H1 (cell line): ENCODE data around the gene ZBTB16. TPM values are rescaled to one million over a fixed set of nuclear protein-coding genes. Genes with fewer than 3 reads are reported as not detected.

Source experiments
- CTCF ChIA-PET: fragments of 300-600 bp; sonication (Branson Sonifier 250); formaldehyde crosslinking; loops from one replicate; lab custom pipeline; 2021; ENCODE audit not compliant: partially characterized antibody; lab: Charles Lee
- POLR2A ChIA-PET: fragments of 300-600 bp; sonication (Branson Sonifier 250); formaldehyde crosslinking; loops from one replicate; lab custom pipeline; 2021; ENCODE audit warnings: inconsistent platforms; ENCODE audit not compliant: partially characterized antibody; lab: Charles Lee
- DNase-seq, 2 experiments: peaks; one replicate each; pipeline versions ENCODE4 v3.0.0 to v3.0.0-alpha.2; 2010 to 2022; ENCODE audit warnings: low spot score in 2 of 2, low read depth in 1 of 2, mixed read lengths in 1 of 2
- FAIRE-seq: peaks from 2 replicates; lab custom pipeline; 2011; peaks lifted over from hg19 to GRCh38; lab: Jason Lieb, UNC
- H2AFZ ChIP-seq: 2 replicates; pipeline ENCODE4 v1.8.1; 2012; ENCODE audit warnings: low read length, inconsistent platforms
- H2AK5ac ChIP-seq: 2 replicates; pipeline ENCODE4 v1.6.1; 2013; ENCODE audit warnings: low read depth, low read length
- H2BK120ac ChIP-seq: replicated peaks from 2 replicates; pipeline ENCODE3; 2013; ENCODE audit warnings: low read depth, low read length, inconsistent platforms
- H2BK12ac ChIP-seq: 2 replicates; pipeline ENCODE4 v1.6.1; 2013; ENCODE audit warnings: low read depth, low read length
- H2BK15ac ChIP-seq: 2 replicates; pipeline ENCODE4 v1.6.1; 2013; ENCODE audit warnings: low read length
- H2BK20ac ChIP-seq: 2 replicates; pipeline ENCODE4 v1.6.1; 2013; ENCODE audit warnings: low read length
- H2BK5ac ChIP-seq: 2 replicates; pipeline ENCODE4 v1.6.1; 2013; ENCODE audit warnings: low read depth, low read length
- H3K14ac ChIP-seq: 2 replicates; pipeline ENCODE4 v1.6.1; 2013; ENCODE audit warnings: inconsistent platforms; ENCODE audit not compliant: insufficient read length
- H3K18ac ChIP-seq: 2 replicates; pipeline ENCODE4 v1.6.1; 2013; ENCODE audit warnings: low read length; ENCODE audit errors: extremely low read depth
- H3K23ac ChIP-seq: 2 replicates; pipeline ENCODE4 v1.6.1; 2013; ENCODE audit warnings: inconsistent platforms; ENCODE audit not compliant: insufficient read length
- H3K23me2 ChIP-seq: 2 replicates; pipeline ENCODE4 v1.6.1; 2013; ENCODE audit warnings: low read depth, low read length
- H3K27ac ChIP-seq: 2 replicates; pipeline ENCODE4 v1.6.1; 2011; ENCODE audit warnings: low read depth, low read length, inconsistent platforms
- H3K27me3 ChIP-seq, 4 experiments: replicated peaks in 1 of 4; 1 replicate in 1 of 4; 2 replicates in 3 of 4; pipeline versions ENCODE4 v1.6.1 to v1.8.1; 2011 to 2013; ENCODE audit warnings: low read length in 3 of 4, mild to moderate bottlenecking in 3 of 4, inconsistent platforms in 2 of 4, mixed read lengths in 2 of 4, moderate library complexity in 1 of 4; ENCODE audit not compliant: control insufficient read depth in 3 of 4, insufficient read depth in 3 of 4; ENCODE audit errors: extremely low read depth in 1 of 4
- H3K36me3 ChIP-seq, 4 experiments: 2 replicates each; pipeline versions ENCODE4 v1.6.1 to v1.8.1; 2011 to 2013; ENCODE audit warnings: mild to moderate bottlenecking in 4 of 4, low read length in 3 of 4, moderate library complexity in 2 of 4, control low read depth in 1 of 4, inconsistent platforms in 1 of 4; ENCODE audit not compliant: insufficient read depth in 4 of 4, control insufficient read depth in 2 of 4
- H3K4ac ChIP-seq: replicated peaks from 2 replicates; pipeline ENCODE3; 2013; ENCODE audit warnings: low read length, low read depth, mixed read lengths, inconsistent platforms; ENCODE audit not compliant: insufficient read length
- H3K4me1 ChIP-seq, 4 experiments: replicated peaks in 1 of 4; 1 replicate in 1 of 4; 2 replicates in 3 of 4; pipeline versions ENCODE4 v1.6.1 to v1.8.1; 2011 to 2013; ENCODE audit warnings: low read length in 3 of 4, inconsistent platforms in 2 of 4, mixed read lengths in 1 of 4; ENCODE audit not compliant: insufficient read depth in 4 of 4, control insufficient read depth in 3 of 4
- H3K4me2 ChIP-seq, 2 experiments: 2 replicates each; pipeline versions ENCODE4 v1.6.1 to v1.8.1; 2011 to 2013; ENCODE audit warnings: low read depth in 2 of 2, low read length in 2 of 2, control low read depth in 1 of 2, inconsistent platforms in 1 of 2, mild to moderate bottlenecking in 1 of 2; ENCODE audit not compliant: insufficient read depth in 1 of 2
- H3K4me3 ChIP-seq, 4 experiments: fragments of 200-600, 300-600 bp in 1 of 4; sonication (generic), shearing (Covaris generic), sonication (Bioruptor Twin) in 1 of 4; 2 replicates each; pipeline versions ENCODE4 v1.5.1 to v1.8.1; 2011 to 2016; ENCODE audit warnings: low read length in 4 of 4, low read depth in 3 of 4, control low read depth in 2 of 4, inconsistent platforms in 2 of 4, mild to moderate bottlenecking in 2 of 4, mixed read lengths in 1 of 4, moderate library complexity in 1 of 4; ENCODE audit not compliant: insufficient read depth in 2 of 4; ENCODE audit errors: extremely low read depth in 1 of 4
- H3K56ac ChIP-seq: replicated peaks from 2 replicates; pipeline ENCODE3; 2013; ENCODE audit warnings: low read depth, mild to moderate bottlenecking, mixed read lengths, low read length, inconsistent platforms; ENCODE audit not compliant: insufficient read length
- H3K79me1 ChIP-seq: 2 replicates; pipeline ENCODE4 v1.6.1; 2013; ENCODE audit warnings: low read depth, low read length, control low read depth
- H3K79me2 ChIP-seq, 2 experiments: 2 replicates each; pipeline versions ENCODE4 v1.6.1 to v1.8.1; 2012 to 2013; ENCODE audit warnings: low read length in 2 of 2, mild to moderate bottlenecking in 2 of 2, inconsistent platforms in 1 of 2; ENCODE audit not compliant: insufficient read depth in 2 of 2, control insufficient read depth in 1 of 2
- H3K9ac ChIP-seq, 4 experiments: replicated peaks in 1 of 4; 1 replicate in 1 of 4; 2 replicates in 3 of 4; pipeline versions ENCODE4 v1.6.1 to v1.8.1; 2011 to 2013; ENCODE audit warnings: low read depth in 3 of 4, low read length in 3 of 4, control low read depth in 2 of 4, mild to moderate bottlenecking in 2 of 4, moderate library complexity in 2 of 4, inconsistent platforms in 1 of 4; ENCODE audit errors: extremely low read depth in 1 of 4
- H3K9me3 ChIP-seq, 2 experiments: 2 replicates each; pipeline versions ENCODE4 v1.6.1 to v1.8.1; 2012 to 2013; ENCODE audit warnings: mild to moderate bottlenecking in 2 of 2, moderate library complexity in 2 of 2, control low read depth in 1 of 2, inconsistent platforms in 1 of 2, low read depth in 1 of 2, low read length in 1 of 2, mixed read lengths in 1 of 2; ENCODE audit not compliant: insufficient read depth in 2 of 2
- H4K20me1 ChIP-seq, 2 experiments: replicated peaks in 1 of 2; 2 replicates each; pipeline versions ENCODE3 to v1.8.1; 2011 to 2013; ENCODE audit warnings: inconsistent platforms in 2 of 2, low read length in 2 of 2, mild to moderate bottlenecking in 1 of 2; ENCODE audit not compliant: insufficient read depth in 2 of 2, control insufficient read depth in 1 of 2
- H4K5ac ChIP-seq: 2 replicates; pipeline ENCODE4 v1.6.1; 2013; ENCODE audit warnings: low read length, low read depth, mixed read lengths, inconsistent platforms; ENCODE audit not compliant: insufficient read length
- H4K8ac ChIP-seq: 2 replicates; pipeline ENCODE4 v1.8.0; 2013; ENCODE audit warnings: mild to moderate bottlenecking, moderate library complexity, low read length, inconsistent platforms; ENCODE audit not compliant: insufficient read depth; ENCODE audit errors: extremely low read depth
- H4K91ac ChIP-seq: replicated peaks from 2 replicates; pipeline ENCODE3; 2013; ENCODE audit warnings: low read length, mixed read lengths, inconsistent platforms; ENCODE audit not compliant: insufficient read length
- EGR1 ChIP-seq: IDR thresholded peaks from 2 replicates; pipeline ENCODE4 v1.6.1; 2011; ENCODE audit warnings: low read depth, low read length, borderline replicate concordance
- KDM4A ChIP-seq: IDR thresholded peaks from one replicate; pipeline ENCODE4 v1.7.1; 2012; ENCODE audit warnings: low read depth, mild to moderate bottlenecking, moderate library complexity, low read length, inconsistent platforms; ENCODE audit not compliant: severe bottlenecking
- KDM5A ChIP-seq: fragments of 200-600 bp; IDR thresholded peaks from 2 replicates; pipeline ENCODE4 v1.7.1; 2012; ENCODE audit warnings: mild to moderate bottlenecking, low read length, inconsistent platforms, mixed read lengths
- MAFK ChIP-seq: IDR thresholded peaks from 2 replicates; pipeline ENCODE4 v1.6.1; 2012; ENCODE audit warnings: low read depth, mild to moderate bottlenecking, improper control_type of control experiment, low read length
- RFX5 ChIP-seq: IDR thresholded peaks from 2 replicates; pipeline ENCODE4 v1.6.1; 2011; ENCODE audit warnings: low read depth, low read length, improper control_type of control experiment, borderline replicate concordance
- SIRT6 ChIP-seq: IDR thresholded peaks from one replicate; pipeline ENCODE4 v1.7.1; 2012; ENCODE audit warnings: low read length, inconsistent platforms
- SIX5 ChIP-seq: IDR thresholded peaks from 2 replicates; pipeline ENCODE4 v1.6.1; 2011; ENCODE audit warnings: mild to moderate bottlenecking, low read depth, low read length
- SP4 ChIP-seq: IDR thresholded peaks from 2 replicates; pipeline ENCODE4 v1.6.1; 2012; ENCODE audit warnings: low read length, inconsistent platforms
- TAF7 ChIP-seq: optimal IDR thresholded peaks from 2 replicates; pipeline ENCODE3; 2011; ENCODE audit warnings: low read depth, mild to moderate bottlenecking, inconsistent platforms, low read length, moderate library complexity, borderline replicate concordance
- YY1 ChIP-seq: IDR thresholded peaks from 2 replicates; pipeline ENCODE4 v1.6.1; 2011; ENCODE audit warnings: low read depth, mild to moderate bottlenecking, low read length
- WGBS, 2 experiments: shearing (Covaris generic) in 1 of 2; methylation state at CpG; one replicate each; pipeline versions ENCODE4 v1.1.6 to v1.1.7; 2013 to 2015; ENCODE audit warnings: low lambda C conversion rate in 2 of 2, mixed read lengths in 2 of 2, inconsistent platforms in 1 of 2, low coverage in 1 of 2, missing lambda C conversion rate in 1 of 2; ENCODE audit not compliant: insufficient replicate concordance in 2 of 2, insufficient coverage in 1 of 2, insufficient read length in 1 of 2; ENCODE audit errors: extremely low coverage in 1 of 2, missing lambda C conversion rate in 1 of 2; 5-methylcytosine and 5-hydroxymethylcytosine counted together
- polyA plus RNA-seq, 7 experiments: library from polyadenylated mRNA; depleted of rRNA in 3 of 7; stranded (reverse) in 5 of 7; unstranded in 2 of 7; fragments of >200 nt in 5 of 7; fragments of 200-250 nt in 2 of 7; gene quantifications; 1 replicate in 5 of 7; 2 replicates in 1 of 7; 4 replicates in 1 of 7; pipeline versions ENCODE4 v1.2.1 to v1.2.3, GENCODE V29; 2011 to 2013; ENCODE audit warnings: missing spikeins in 2 of 7, mixed read lengths in 2 of 7
- total RNA-seq: library from RNA; stranded (reverse); fragmentation: NEBNext Ultra II Directional; extraction: Animal tissue kit (Norgen Biotek cat#: 25700); gene quantifications from 2 replicates; pipeline ENCODE4 v1.2.1, GENCODE V29; 2021

The ZBTB16 gene
- total and polyA plus RNA-seq, 2 of the 8 experiments (the other 6 are each of a cell fraction or from before 2014, with no cell fraction given), result 0.12 to 0.61 TPM

GRCh38 chr11:114258696-114259095 is 199.2 kb downstream of the ZBTB16 start:
- no peaks in the 10 kb centered on the region for H3K27me3 ChIP-seq
- H3K23ac ChIP-seq, result no peak overlapping the region
- FAIRE-seq (no peak), DNase-seq (no peak)
- H2BK5ac ChIP-seq, result no peak overlapping the region
- H3K27ac ChIP-seq, result no peak overlapping the region
- no peak overlapping the region for H4K5ac ChIP-seq
- no peaks in the 10 kb centered on the region for H3K36me3 ChIP-seq
- H3K14ac ChIP-seq, result no peak overlapping the region
- H4K8ac ChIP-seq, result no peak overlapping the region
- no peak overlapping the region for H2AK5ac ChIP-seq
- TF ChIP-seq SIX5 (no peak), MAFK (no peak), TAF7 (no peak), SP4 (no peak), YY1 (no peak), EGR1 (no peak), RFX5 (no peak), SIRT6 (no peak), KDM4A (no peak), KDM5A (no peak)
- H3K56ac ChIP-seq, result no peak overlapping the region
- H2BK15ac ChIP-seq, result no peak overlapping the region
- no peaks in the 10 kb centered on the region; a peak in 2 of 7 replicates for H3K4me1 ChIP-seq
- no peak overlapping the region for H2BK120ac ChIP-seq
- H3K79me2 ChIP-seq, result no peaks in the 10 kb centered on the region
- POLR2A ChIA-PET, result no interaction called here
- WGBS, 2 experiments, result 88% methylated on average over 7 of the region's 7 CpGs; no CpG with 5 or more reads in 1 of the 2 experiments
- no peaks in the 10 kb centered on the region; the same call in 1 of the 2 replicates for H3K23me2 ChIP-seq
- no peaks in the 10 kb centered on the region for H3K9me3 ChIP-seq
- CTCF ChIA-PET, result interaction anchor here (0.6 to 12.0 kb wide), 26 partner anchors 14 to 1117 kb away, joined by 3 to 280 read pairs (median 5); partner anchors contain the start of gene HTR3A
- no peak overlapping the region for H3K4me2 ChIP-seq
- no peak overlapping the region for H2AFZ ChIP-seq
- no peak overlapping the region for H4K91ac ChIP-seq
- H3K18ac ChIP-seq, result no peak overlapping the region
- H4K20me1 ChIP-seq, result no peaks in the 10 kb centered on the region
- no peak overlapping the region for H3K4me3 ChIP-seq
- H2BK20ac ChIP-seq, result no peak overlapping the region
- H3K79me1 ChIP-seq, result no peaks in the 10 kb centered on the region
- no peak overlapping the region for H3K9ac ChIP-seq
- no peak overlapping the region for H3K4ac ChIP-seq
- no peak overlapping the region for H2BK12ac ChIP-seq
